Cerebellar nuclear complex (tissue), 1 donor: Measurements from ENCODE around the gene FAM156A.
"Not testable (repeated sequence)": the region's sequence is repeated elsewhere in the genome, so short reads cannot be mapped to it uniquely, and the experiment has no call there.

Experiments
- DNase-seq, 2 experiments: peaks; one replicate each; lab custom pipeline; 2025; lab: John Stamatoyannopoulos, UW

The FAM156A gene

GRCh38 chrX:52958113-52958959 lies at the start of gene FAM156A:
TSS of gene FAM156A (minus strand) at chrX:52958518. CDS start at chrX:52948588, 9,930 bp downstream.
- not testable (repeated sequence) for DNase-seq

- no peak for DNase-seq
Observed at GRCh38 chrX:53005327-53005726, 47.0 kb upstream of the FAM156A start.

GRCh38 chrX:53004811-53005210 lies 46.5 kb upstream of the FAM156A start:
- DNase-seq, result no peak

- DNase-seq, result no peak
Observed at GRCh38 chrX:53004038-53004437, 45.7 kb upstream of the FAM156A start.

GRCh38 chrX:53003111-53003510 lies 44.8 kb upstream of the FAM156A start:
- no peak for DNase-seq

- no peak for DNase-seq
Observed at GRCh38 chrX:53001958-53002357, 43.6 kb upstream of the FAM156A start.

GRCh38 chrX:53000447-53001135 lies 42.3 kb upstream of the FAM156A start:
- DNase-seq, result no peak

GRCh38 chrX:52995987-52996331 lies 37.6 kb upstream of the FAM156A start:
- no peak for DNase-seq

GRCh38 chrX:52995135-52995986 lies 37.0 kb upstream of the FAM156A start:
- DNase-seq, result peak; percentile 48 to 77

GRCh38 chrX:52990848-52991247 lies 32.5 kb upstream of the FAM156A start:
- no peak for DNase-seq

- not testable (repeated sequence) for DNase-seq
Observed at GRCh38 chrX:52990011-52990631, 31.8 kb upstream of the FAM156A start.

GRCh38 chrX:52988985-52989917 lies 30.9 kb upstream of the FAM156A start:
- DNase-seq, result no peak

- DNase-seq, result no peak
Observed at GRCh38 chrX:52983321-52984000, 25.1 kb upstream of the FAM156A start.

- no peak for DNase-seq
Observed at GRCh38 chrX:52979993-52980392, 21.7 kb upstream of the FAM156A start.

- DNase-seq, result no peak
Observed at GRCh38 chrX:52979568-52979967, 21.2 kb upstream of the FAM156A start.

GRCh38 chrX:52977953-52978352 lies 19.6 kb upstream of the FAM156A start:
- DNase-seq, result no peak

- not testable (repeated sequence) for DNase-seq
Observed at GRCh38 chrX:52975576-52975975, 17.3 kb upstream of the FAM156A start.

GRCh38 chrX:52974336-52974992 lies 16.1 kb upstream of the FAM156A start:
- DNase-seq, result not testable (repeated sequence)

- not testable (repeated sequence) for DNase-seq
Observed at GRCh38 chrX:52967922-52968321, 9.6 kb upstream of the FAM156A start.
